NCI-H524 treated with DMSO at 0.1 percent for 48 hours (cell line): ENCODE results near the gene SERPINB13.

ENCODE experiments used
- DNase-seq: peaks from one replicate; lab custom pipeline; 2025; lab: John Stamatoyannopoulos, UW

Gene SERPINB13

GRCh38 chr18:63586966-63587365, at the start of gene SERPINB13:
TSS of gene SERPINB13 (plus strand) at chr18:63587343. CDS start at chr18:63588668, 1,325 bp downstream.
- no peak for DNase-seq

- no peak for DNase-seq
Observed at GRCh38 chr18:63539904-63540510, 47.1 kb upstream of the SERPINB13 start.

- DNase-seq = no peak
Observed at GRCh38 chr18:63542069-63542468, 45.1 kb upstream of the SERPINB13 start, which contains the start of gene SERPINB12. TSS of gene SERPINB12 (plus strand) at chr18:63542369. CDS start at chr18:63556160, 13,791 bp downstream.

GRCh38 chr18:63544017-63544416, 43.1 kb upstream of the SERPINB13 start:
- no peak for DNase-seq

- DNase-seq = no peak
Observed at GRCh38 chr18:63545000-63545399, 42.1 kb upstream of the SERPINB13 start.

GRCh38 chr18:63550068-63550467, 37.1 kb upstream of the SERPINB13 start:
- no peak for DNase-seq

- no peak for DNase-seq
Observed at GRCh38 chr18:63551769-63552168, 35.4 kb upstream of the SERPINB13 start.

- no peak for DNase-seq
Observed at GRCh38 chr18:63552581-63552980, 34.6 kb upstream of the SERPINB13 start.

- no peak for DNase-seq
Observed at GRCh38 chr18:63553081-63553480, 34.1 kb upstream of the SERPINB13 start.

GRCh38 chr18:63559567-63560491, 27.3 kb upstream of the SERPINB13 start:
- no peak for DNase-seq

GRCh38 chr18:63562284-63562683, 24.9 kb upstream of the SERPINB13 start:
- DNase-seq = no peak

GRCh38 chr18:63564021-63564420, 23.1 kb upstream of the SERPINB13 start:
- no peak for DNase-seq

GRCh38 chr18:63564561-63564960, 22.6 kb upstream of the SERPINB13 start:
- DNase-seq = no peak

- no peak for DNase-seq
Observed at GRCh38 chr18:63567276-63567675, 19.9 kb upstream of the SERPINB13 start.

- DNase-seq = no peak
Observed at GRCh38 chr18:63567825-63568224, 19.3 kb upstream of the SERPINB13 start.

GRCh38 chr18:63570721-63571120, 16.4 kb upstream of the SERPINB13 start:
- DNase-seq = no peak

GRCh38 chr18:63575681-63576080, 11.5 kb upstream of the SERPINB13 start:
- no peak for DNase-seq

- DNase-seq = no peak
Observed at GRCh38 chr18:63578357-63578958, 8.7 kb upstream of the SERPINB13 start.

GRCh38 chr18:63579616-63580015, 7.5 kb upstream of the SERPINB13 start:
- no peak for DNase-seq

- DNase-seq = no peak
Observed at GRCh38 chr18:63585988-63586387, 1.2 kb upstream of the SERPINB13 start.

GRCh38 chr18:63586431-63586830, 712 bp upstream of the SERPINB13 start:
- no peak for DNase-seq

- peak; percentile 22 for DNase-seq
Observed at GRCh38 chr18:63588909-63589308, 1.8 kb downstream of the SERPINB13 start.

GRCh38 chr18:63590373-63590772, 3.2 kb downstream of the SERPINB13 start:
- no peak for DNase-seq
